ENCODE data around the gene CTBP2. TPM values are rescaled to one million over a fixed set of nuclear protein-coding genes. Genes with fewer than 3 reads are reported as not detected.

The CTBP2 gene
- total RNA-seq, 1 experiment from 2014 or later, result 125 TPM

- BruUV-seq (replicated peaks), result no TSS peak
- H3K4me1 ChIP-seq (ENCODE audit: control insufficient read depth, insufficient read depth, low read length), result peaks cover 19% of the 10 kb centered on the region
- ChIA-PET POLR2A (no interaction called here), CTCF (no interaction called here)
- DNase-seq (ENCODE audit: low read depth, low spot score), result no peak
- H3K27ac ChIP-seq (ENCODE audit: low read length), result no peak overlapping the region
- H3K9me3 ChIP-seq (ENCODE audit: control insufficient read depth, insufficient read depth, low read depth, low read length), result no peaks in the 10 kb centered on the region
- TF ChIP-seq CTCF (IDR thresholded peaks at IDR 0.05) (no peak), TCF7L2 (IDR thresholded peaks at IDR 0.05; ENCODE audit: low read depth, low read length) (no peak), POLR2AphosphoS5 (IDR thresholded peaks at IDR 0.05; ENCODE audit: low read depth, low read length) (no peak), REST (IDR thresholded peaks at IDR 0.05; ENCODE audit: insufficient read depth in 1 of 2, low read depth in 2 of 2, low read length in 1 of 2) (no peak), SIN3A (IDR thresholded peaks at IDR 0.05; ENCODE audit: borderline replicate concordance, insufficient read depth, low read depth, low read length) (no peak)
- H3K4me3 ChIP-seq (ENCODE audit: low read depth in 2 of 2, low read length in 2 of 2), result no peak overlapping the region
- ATAC-seq, result peak; percentile 40; the same call in 1 of the 2 replicates
- in situ Hi-C loops (cut with HindIII; ENCODE audit: low pct_unique_long_range_greater_than_20kb, low sequenced_read_pairs) (no loop called here), intact Hi-C loops (cut with micrococcal nuclease; ENCODE audit: unreplicated experiment) (no loop called here)
- no peaks in the 10 kb centered on the region for H3K27me3 ChIP-seq (ENCODE audit: control insufficient read depth, insufficient read depth, low read length)
- H3K36me3 ChIP-seq (ENCODE audit: control insufficient read depth, insufficient read depth, low read length), result peaks cover 4% of the 10 kb centered on the region; the same call in 1 of the 2 replicates
Observed at GRCh38 chr10:125068406-125068805, 92.0 kb downstream of the CTBP2 start.

- in situ Hi-C loops (cut with HindIII; ENCODE audit: low pct_unique_long_range_greater_than_20kb, low sequenced_read_pairs) (no loop called here), intact Hi-C loops (cut with micrococcal nuclease; ENCODE audit: unreplicated experiment) (no loop called here)
- TF ChIP-seq TCF7L2 (IDR thresholded peaks at IDR 0.05; ENCODE audit: low read depth, low read length) (no peak), SIN3A (IDR thresholded peaks at IDR 0.05; ENCODE audit: borderline replicate concordance, insufficient read depth, low read depth, low read length) (no peak), POLR2AphosphoS5 (IDR thresholded peaks at IDR 0.05; ENCODE audit: low read depth, low read length) (no peak), REST (IDR thresholded peaks at IDR 0.05; ENCODE audit: insufficient read depth in 1 of 2, low read depth in 2 of 2, low read length in 1 of 2) (no peak), CTCF (IDR thresholded peaks at IDR 0.05) (no peak)
- CTCF ChIA-PET, result no interaction called here
- DNase-seq (ENCODE audit: low read depth, low spot score), result no peak
- Histone ChIP-seq H3K4me3 (ENCODE audit: low read depth in 2 of 2, low read length in 2 of 2) (no peak overlapping the region), H3K4me1 (ENCODE audit: control insufficient read depth, insufficient read depth, low read length) (peaks cover 19% of the 10 kb centered on the region), H3K27ac (ENCODE audit: low read length) (no peak overlapping the region), H3K27me3 (ENCODE audit: control insufficient read depth, insufficient read depth, low read length) (no peaks in the 10 kb centered on the region), H3K9me3 (ENCODE audit: control insufficient read depth, insufficient read depth, low read depth, low read length) (no peaks in the 10 kb centered on the region), H3K36me3 (ENCODE audit: control insufficient read depth, insufficient read depth, low read length) (0 out of 2 replicates have a peak, but pooled peaks cover 4% of the 10 kb centered on the region)
- POLR2A ChIA-PET, result no interaction called here
- ATAC-seq, result no peak
- no TSS peak for BruUV-seq (replicated peaks)
Observed at GRCh38 chr10:125067764-125068163, 92.6 kb downstream of the CTBP2 start.

Data from Panc1 (cell line).